Measurements from ENCODE around the gene ETS2.

DNA sequence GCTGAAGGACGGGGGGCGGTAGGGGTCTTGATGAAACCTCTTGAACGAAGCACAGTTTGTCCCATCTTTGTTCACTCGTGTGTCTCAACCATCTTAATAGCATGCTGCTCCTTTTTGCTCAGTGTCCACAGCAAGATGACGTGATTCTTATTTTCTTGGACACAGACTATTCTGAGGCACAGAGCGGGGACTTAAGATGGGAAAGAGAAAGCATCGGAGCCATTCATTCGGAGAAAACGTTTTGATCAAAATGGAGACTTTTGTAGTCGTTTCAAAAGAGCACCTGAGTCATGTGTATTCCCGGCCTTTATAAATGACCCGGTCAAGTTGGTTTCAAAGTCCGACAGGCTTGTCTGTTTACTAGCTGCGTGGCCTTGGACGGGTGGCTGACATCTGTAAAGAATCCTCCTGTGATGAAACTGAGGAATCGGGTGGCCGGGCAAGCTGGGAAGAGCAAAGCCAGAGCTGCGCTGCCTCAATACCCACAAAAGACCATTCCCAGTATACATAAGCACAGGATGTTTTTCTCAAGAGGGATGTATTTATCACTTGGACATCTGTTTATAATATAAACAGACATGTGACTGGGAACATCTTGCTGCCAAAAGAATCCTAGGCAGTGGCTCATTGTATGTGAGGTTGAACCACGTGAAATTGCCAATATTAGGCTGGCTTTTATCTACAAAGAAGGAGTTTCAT lies 18.5 kb downstream of the ETS2 start:
- TF ChIP-seq, protein P1, sequence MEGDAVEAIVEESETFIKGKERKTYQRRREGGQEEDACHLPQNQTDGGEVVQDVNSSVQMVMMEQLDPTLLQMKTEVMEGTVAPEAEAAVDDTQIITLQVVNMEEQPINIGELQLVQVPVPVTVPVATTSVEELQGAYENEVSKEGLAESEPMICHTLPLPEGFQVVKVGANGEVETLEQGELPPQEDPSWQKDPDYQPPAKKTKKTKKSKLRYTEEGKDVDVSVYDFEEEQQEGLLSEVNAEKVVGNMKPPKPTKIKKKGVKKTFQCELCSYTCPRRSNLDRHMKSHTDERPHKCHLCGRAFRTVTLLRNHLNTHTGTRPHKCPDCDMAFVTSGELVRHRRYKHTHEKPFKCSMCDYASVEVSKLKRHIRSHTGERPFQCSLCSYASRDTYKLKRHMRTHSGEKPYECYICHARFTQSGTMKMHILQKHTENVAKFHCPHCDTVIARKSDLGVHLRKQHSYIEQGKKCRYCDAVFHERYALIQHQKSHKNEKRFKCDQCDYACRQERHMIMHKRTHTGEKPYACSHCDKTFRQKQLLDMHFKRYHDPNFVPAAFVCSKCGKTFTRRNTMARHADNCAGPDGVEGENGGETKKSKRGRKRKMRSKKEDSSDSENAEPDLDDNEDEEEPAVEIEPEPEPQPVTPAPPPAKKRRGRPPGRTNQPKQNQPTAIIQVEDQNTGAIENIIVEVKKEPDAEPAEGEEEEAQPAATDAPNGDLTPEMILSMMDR (IDR thresholded peaks at IDR 0.05; ENCODE audit: low read length): no peak
- TF ChIP-seq EZH2phosphoT487 (IDR thresholded peaks at IDR 0.05; ENCODE audit: low read length): no peak
